H1 (cell line): ENCODE measurements around the gene DDX23. TPM values are rescaled to one million over a fixed set of nuclear protein-coding genes. Genes with fewer than 3 reads are reported as not detected.

Experiments used
- EGR1 ChIP-seq: IDR thresholded peaks from 2 replicates; pipeline ENCODE4 v1.6.1; 2011; ENCODE audit warnings: low read depth, low read length, borderline replicate concordance
- KDM1A ChIP-seq: fragments of 200-600, 300-600 bp; sonication (generic); IDR thresholded peaks from 2 replicates; pipeline ENCODE4 v1.7.1; 2016; ENCODE audit warnings: mild to moderate bottlenecking, low read length, borderline replicate concordance
- polyA plus RNA-seq, 7 experiments: library from polyadenylated mRNA; depleted of rRNA in 3 of 7; stranded (reverse) in 5 of 7; unstranded in 2 of 7; fragments of >200 nt in 5 of 7; fragments of 200-250 nt in 2 of 7; gene quantifications; 1 replicate in 5 of 7; 2 replicates in 1 of 7; 4 replicates in 1 of 7; pipeline versions ENCODE4 v1.2.1 to v1.2.3, GENCODE V29; 2011 to 2013; ENCODE audit warnings: missing spikeins in 2 of 7, mixed read lengths in 2 of 7
- total RNA-seq: library from RNA; stranded (reverse); fragmentation: NEBNext Ultra II Directional; extraction: Animal tissue kit (Norgen Biotek cat#: 25700); gene quantifications from 2 replicates; pipeline ENCODE4 v1.2.1, GENCODE V29; 2021
- TF ChIP-seq, protein P1 (sequence below): fragments of 300-600 bp; sonication (generic); IDR thresholded peaks from 2 replicates; pipeline ENCODE4 v1.7.1; 2012; ENCODE audit warnings: low read length, moderate library complexity, mild to moderate bottlenecking, inconsistent platforms; ENCODE audit not compliant: insufficient replicate concordance
- TF ChIP-seq, protein P2 (sequence below): IDR thresholded peaks from 2 replicates; pipeline ENCODE4 v1.6.1; 2011; ENCODE audit warnings: low read depth, mild to moderate bottlenecking, low read length; ENCODE audit not compliant: insufficient read depth

The DDX23 gene
- total and polyA plus RNA-seq, 2 of the 8 experiments (the other 6 are each of a cell fraction or from before 2014, with no cell fraction given): 43.5 to 107 TPM

DNA sequence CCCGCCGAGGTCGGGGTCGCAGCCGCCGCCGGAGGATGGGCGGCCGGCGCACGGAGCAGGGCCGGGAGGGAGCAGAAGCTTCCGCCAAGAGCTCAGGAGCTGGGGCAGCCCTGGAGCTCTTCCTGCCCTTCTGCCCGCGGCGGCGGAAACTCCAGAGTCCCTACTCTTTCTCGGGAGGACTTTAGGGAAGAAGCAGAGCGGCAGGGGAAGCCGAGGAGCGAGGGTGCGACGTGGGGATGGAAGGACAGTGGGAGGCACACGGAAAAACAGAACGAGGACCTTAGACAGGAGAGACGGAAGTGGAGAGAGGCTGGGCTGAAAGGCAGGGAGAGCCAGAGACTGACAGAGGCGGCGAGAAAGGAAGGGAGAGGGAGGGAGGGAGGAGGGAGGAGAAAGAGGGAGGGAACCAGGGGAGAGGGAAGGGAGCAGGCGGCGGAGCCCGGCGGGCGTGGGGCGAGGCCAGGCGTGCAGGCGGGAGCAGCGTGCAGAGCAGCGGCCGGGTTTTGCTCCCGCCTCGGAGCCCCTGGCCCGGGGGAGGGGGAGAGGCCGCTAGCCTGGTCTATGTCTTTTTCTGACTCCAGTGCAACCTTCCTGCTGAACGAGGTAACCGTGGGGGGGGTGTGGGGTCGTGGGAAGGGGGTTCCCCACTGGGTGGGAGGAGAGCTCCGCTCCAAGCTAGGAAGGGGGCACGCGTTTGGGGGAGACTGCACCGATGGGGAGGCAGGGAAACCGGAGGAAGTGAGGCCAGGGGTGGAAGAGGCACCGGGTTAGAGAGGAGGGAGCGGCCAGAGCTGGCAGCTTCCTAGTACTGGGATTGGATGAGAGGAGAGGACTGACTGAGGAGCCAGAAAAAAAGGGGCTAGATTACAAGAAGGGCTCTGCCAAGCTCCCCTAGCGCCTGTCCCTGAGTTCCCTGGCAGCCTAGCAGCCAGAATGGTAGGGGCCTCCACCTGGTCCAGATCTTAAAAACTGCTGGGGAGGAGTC, 36.5 kb downstream of the DDX23 start (continued):
- TF ChIP-seq, protein P1, sequence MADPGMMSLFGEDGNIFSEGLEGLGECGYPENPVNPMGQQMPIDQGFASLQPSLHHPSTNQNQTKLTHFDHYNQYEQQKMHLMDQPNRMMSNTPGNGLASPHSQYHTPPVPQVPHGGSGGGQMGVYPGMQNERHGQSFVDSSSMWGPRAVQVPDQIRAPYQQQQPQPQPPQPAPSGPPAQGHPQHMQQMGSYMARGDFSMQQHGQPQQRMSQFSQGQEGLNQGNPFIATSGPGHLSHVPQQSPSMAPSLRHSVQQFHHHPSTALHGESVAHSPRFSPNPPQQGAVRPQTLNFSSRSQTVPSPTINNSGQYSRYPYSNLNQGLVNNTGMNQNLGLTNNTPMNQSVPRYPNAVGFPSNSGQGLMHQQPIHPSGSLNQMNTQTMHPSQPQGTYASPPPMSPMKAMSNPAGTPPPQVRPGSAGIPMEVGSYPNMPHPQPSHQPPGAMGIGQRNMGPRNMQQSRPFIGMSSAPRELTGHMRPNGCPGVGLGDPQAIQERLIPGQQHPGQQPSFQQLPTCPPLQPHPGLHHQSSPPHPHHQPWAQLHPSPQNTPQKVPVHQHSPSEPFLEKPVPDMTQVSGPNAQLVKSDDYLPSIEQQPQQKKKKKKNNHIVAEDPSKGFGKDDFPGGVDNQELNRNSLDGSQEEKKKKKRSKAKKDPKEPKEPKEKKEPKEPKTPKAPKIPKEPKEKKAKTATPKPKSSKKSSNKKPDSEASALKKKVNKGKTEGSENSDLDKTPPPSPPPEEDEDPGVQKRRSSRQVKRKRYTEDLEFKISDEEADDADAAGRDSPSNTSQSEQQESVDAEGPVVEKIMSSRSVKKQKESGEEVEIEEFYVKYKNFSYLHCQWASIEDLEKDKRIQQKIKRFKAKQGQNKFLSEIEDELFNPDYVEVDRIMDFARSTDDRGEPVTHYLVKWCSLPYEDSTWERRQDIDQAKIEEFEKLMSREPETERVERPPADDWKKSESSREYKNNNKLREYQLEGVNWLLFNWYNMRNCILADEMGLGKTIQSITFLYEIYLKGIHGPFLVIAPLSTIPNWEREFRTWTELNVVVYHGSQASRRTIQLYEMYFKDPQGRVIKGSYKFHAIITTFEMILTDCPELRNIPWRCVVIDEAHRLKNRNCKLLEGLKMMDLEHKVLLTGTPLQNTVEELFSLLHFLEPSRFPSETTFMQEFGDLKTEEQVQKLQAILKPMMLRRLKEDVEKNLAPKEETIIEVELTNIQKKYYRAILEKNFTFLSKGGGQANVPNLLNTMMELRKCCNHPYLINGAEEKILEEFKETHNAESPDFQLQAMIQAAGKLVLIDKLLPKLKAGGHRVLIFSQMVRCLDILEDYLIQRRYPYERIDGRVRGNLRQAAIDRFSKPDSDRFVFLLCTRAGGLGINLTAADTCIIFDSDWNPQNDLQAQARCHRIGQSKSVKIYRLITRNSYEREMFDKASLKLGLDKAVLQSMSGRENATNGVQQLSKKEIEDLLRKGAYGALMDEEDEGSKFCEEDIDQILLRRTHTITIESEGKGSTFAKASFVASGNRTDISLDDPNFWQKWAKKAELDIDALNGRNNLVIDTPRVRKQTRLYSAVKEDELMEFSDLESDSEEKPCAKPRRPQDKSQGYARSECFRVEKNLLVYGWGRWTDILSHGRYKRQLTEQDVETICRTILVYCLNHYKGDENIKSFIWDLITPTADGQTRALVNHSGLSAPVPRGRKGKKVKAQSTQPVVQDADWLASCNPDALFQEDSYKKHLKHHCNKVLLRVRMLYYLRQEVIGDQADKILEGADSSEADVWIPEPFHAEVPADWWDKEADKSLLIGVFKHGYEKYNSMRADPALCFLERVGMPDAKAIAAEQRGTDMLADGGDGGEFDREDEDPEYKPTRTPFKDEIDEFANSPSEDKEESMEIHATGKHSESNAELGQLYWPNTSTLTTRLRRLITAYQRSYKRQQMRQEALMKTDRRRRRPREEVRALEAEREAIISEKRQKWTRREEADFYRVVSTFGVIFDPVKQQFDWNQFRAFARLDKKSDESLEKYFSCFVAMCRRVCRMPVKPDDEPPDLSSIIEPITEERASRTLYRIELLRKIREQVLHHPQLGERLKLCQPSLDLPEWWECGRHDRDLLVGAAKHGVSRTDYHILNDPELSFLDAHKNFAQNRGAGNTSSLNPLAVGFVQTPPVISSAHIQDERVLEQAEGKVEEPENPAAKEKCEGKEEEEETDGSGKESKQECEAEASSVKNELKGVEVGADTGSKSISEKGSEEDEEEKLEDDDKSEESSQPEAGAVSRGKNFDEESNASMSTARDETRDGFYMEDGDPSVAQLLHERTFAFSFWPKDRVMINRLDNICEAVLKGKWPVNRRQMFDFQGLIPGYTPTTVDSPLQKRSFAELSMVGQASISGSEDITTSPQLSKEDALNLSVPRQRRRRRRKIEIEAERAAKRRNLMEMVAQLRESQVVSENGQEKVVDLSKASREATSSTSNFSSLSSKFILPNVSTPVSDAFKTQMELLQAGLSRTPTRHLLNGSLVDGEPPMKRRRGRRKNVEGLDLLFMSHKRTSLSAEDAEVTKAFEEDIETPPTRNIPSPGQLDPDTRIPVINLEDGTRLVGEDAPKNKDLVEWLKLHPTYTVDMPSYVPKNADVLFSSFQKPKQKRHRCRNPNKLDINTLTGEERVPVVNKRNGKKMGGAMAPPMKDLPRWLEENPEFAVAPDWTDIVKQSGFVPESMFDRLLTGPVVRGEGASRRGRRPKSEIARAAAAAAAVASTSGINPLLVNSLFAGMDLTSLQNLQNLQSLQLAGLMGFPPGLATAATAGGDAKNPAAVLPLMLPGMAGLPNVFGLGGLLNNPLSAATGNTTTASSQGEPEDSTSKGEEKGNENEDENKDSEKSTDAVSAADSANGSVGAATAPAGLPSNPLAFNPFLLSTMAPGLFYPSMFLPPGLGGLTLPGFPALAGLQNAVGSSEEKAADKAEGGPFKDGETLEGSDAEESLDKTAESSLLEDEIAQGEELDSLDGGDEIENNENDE: no peak
- TF ChIP-seq EGR1: peak; percentile 83
- peak; percentile 79; the same call in 1 of the 2 replicates for TF ChIP-seq KDM1A
- TF ChIP-seq, protein P2, sequence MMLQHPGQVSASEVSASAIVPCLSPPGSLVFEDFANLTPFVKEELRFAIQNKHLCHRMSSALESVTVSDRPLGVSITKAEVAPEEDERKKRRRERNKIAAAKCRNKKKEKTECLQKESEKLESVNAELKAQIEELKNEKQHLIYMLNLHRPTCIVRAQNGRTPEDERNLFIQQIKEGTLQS: no peak
